LNCaP clone FGC (cell line): ENCODE measurements around the gene PECR.
"Not testable (repeated sequence)": the region's sequence is repeated elsewhere in the genome, so short reads cannot be mapped to it uniquely, and the experiment has no call there.

Source experiments
- DNase-seq: peaks from one replicate; pipeline ENCODE4 v3.0.0-alpha.2; 2011; ENCODE audit warnings: low read depth
- H3K4me3 ChIP-seq: 2 replicates; pipeline ENCODE4 v1.5.1; 2011; ENCODE audit warnings: mild to moderate bottlenecking, low read depth, low read length, control low read depth
- CTCF ChIP-seq: IDR thresholded peaks from 2 replicates; pipeline ENCODE4 v1.5.1; 2012; ENCODE audit warnings: mild to moderate bottlenecking; ENCODE audit not compliant: control insufficient read depth, insufficient read depth; ENCODE audit errors: extremely low read depth

Gene PECR

GRCh38 chr2:215998636-215999035, 83.0 kb downstream of the PECR start:
- H3K4me3 ChIP-seq: no peak overlapping the region
- no peak for DNase-seq
- TF ChIP-seq CTCF: no peak

- no peak for DNase-seq
- no peak overlapping the region for H3K4me3 ChIP-seq
- TF ChIP-seq CTCF: no peak
These were observed 84.4 kb downstream of the PECR start for GRCh38 chr2:215997219-215997618.

DNA sequence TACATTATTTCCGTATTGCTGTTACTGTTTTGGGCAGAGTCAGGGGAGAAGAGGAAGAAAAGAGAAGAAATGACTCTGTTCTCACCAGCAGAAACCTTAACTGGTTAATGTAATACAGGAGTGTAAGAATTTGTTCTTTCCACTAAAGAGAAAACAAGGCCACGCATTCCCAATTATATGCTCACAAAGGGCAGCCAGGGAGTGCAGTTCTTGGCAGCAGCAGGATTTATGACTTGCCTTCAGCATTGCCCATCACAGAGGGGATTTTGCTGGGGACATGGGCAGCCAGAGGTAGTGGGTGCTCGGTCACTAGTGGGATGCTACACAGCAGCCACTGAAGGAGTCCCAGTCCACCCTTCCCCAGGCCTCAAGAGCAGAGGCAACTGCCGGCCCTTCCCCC, 86.7 kb downstream of the PECR start:
- no peak for DNase-seq
- no peak overlapping the region for H3K4me3 ChIP-seq
- TF ChIP-seq CTCF: no peak

GRCh38 chr2:215988556-215989207, 92.9 kb downstream of the PECR start:
- DNase-seq, H3K4me3 ChIP-seq: not testable (repeated sequence)
